DOHH2 (cell line): Measurements from ENCODE around the gene ZNF662.

Experiments
- EZH2phosphoT487 ChIP-seq: fragments of 200-600 bp; sonication (generic); IDR thresholded peaks from 2 replicates; pipeline ENCODE4 v1.6.1; 2017; ENCODE audit warnings: borderline replicate concordance, mild to moderate bottlenecking, antibody characterized with exemption, low read length, moderate library complexity, mixed read lengths
- TF ChIP-seq, protein P1 (sequence below): fragments of 200-600 bp; sonication (generic); IDR thresholded peaks from one replicate; pipeline ENCODE4 v1.5.1; 2014; ENCODE audit warnings: antibody characterized with exemption, mild to moderate bottlenecking, low read depth, low read length; ENCODE audit not compliant: poor library complexity, severe bottlenecking

DNA sequence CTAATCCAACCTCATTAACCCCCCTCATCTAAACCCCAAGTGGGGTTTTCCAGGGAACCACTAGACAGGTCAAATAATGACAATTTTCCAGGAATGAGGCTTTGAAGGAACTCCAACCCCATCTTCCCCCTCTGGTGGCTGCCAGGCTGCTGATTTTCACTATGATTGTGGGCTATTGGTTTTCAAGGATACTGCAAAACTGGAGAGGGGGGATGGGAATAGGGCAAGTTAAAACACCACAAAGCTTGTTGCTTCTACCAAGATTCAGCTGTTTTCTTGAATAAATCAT, 10.4 kb upstream of the ZNF662 start:
- TF ChIP-seq, protein P1, sequence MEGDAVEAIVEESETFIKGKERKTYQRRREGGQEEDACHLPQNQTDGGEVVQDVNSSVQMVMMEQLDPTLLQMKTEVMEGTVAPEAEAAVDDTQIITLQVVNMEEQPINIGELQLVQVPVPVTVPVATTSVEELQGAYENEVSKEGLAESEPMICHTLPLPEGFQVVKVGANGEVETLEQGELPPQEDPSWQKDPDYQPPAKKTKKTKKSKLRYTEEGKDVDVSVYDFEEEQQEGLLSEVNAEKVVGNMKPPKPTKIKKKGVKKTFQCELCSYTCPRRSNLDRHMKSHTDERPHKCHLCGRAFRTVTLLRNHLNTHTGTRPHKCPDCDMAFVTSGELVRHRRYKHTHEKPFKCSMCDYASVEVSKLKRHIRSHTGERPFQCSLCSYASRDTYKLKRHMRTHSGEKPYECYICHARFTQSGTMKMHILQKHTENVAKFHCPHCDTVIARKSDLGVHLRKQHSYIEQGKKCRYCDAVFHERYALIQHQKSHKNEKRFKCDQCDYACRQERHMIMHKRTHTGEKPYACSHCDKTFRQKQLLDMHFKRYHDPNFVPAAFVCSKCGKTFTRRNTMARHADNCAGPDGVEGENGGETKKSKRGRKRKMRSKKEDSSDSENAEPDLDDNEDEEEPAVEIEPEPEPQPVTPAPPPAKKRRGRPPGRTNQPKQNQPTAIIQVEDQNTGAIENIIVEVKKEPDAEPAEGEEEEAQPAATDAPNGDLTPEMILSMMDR = no peak
- TF ChIP-seq EZH2phosphoT487 = no peak
